Fibroblast of lung (primary cell): Measurements from ENCODE around the gene DUSP9. TPM values are rescaled to one million over a fixed set of nuclear protein-coding genes. Genes with fewer than 3 reads are reported as not detected.
A peak's percentile ranks its signal among the peaks of the same experiment; 100 is the strongest.

Source experiments
- DNase-seq, 2 donors: peaks; one replicate each; pipeline versions ENCODE4 v3.0.0 to v3.0.0-alpha.2; 2010; ENCODE audit warnings: low read depth in 2 of 2
- H2AFZ ChIP-seq: 2 replicates; pipeline ENCODE4 v1.5.1; 2012; ENCODE audit warnings: low read length, control low read depth, inconsistent platforms
- H3K27ac ChIP-seq: 2 replicates; pipeline ENCODE4 v1.5.1; 2011; ENCODE audit warnings: low read length, control low read depth; ENCODE audit not compliant: insufficient read depth
- H3K27me3 ChIP-seq: 2 replicates; pipeline ENCODE4 v1.5.1; 2011; ENCODE audit warnings: mild to moderate bottlenecking, low read length; ENCODE audit not compliant: control insufficient read depth, insufficient read depth
- H3K36me3 ChIP-seq: 2 replicates; pipeline ENCODE4 v1.5.1; 2011; ENCODE audit warnings: low read length; ENCODE audit not compliant: control insufficient read depth, insufficient read depth
- H3K4me1 ChIP-seq: 2 replicates; pipeline ENCODE4 v1.5.1; 2011; ENCODE audit warnings: low read length; ENCODE audit not compliant: control insufficient read depth, insufficient read depth; ENCODE audit errors: extremely low read depth
- H3K4me2 ChIP-seq: 2 replicates; pipeline ENCODE4 v1.5.1; 2011; ENCODE audit warnings: low read length, control low read depth; ENCODE audit not compliant: insufficient read depth; ENCODE audit errors: extremely low read depth
- H3K4me3 ChIP-seq, 4 experiments: fragments of 200-600 bp in 1 of 4; sonication (generic) in 1 of 4; replicated peaks in 1 of 4; 2 replicates each; pipeline ENCODE4 v1.5.1; 2011 to 2016; ENCODE audit warnings: low read length in 4 of 4, low read depth in 3 of 4, mild to moderate bottlenecking in 3 of 4, control low read depth in 2 of 4, inconsistent platforms in 1 of 4, mixed read lengths in 1 of 4; ENCODE audit not compliant: insufficient read depth in 1 of 4; ENCODE audit errors: control extremely low read depth in 1 of 4
- H3K79me2 ChIP-seq: 2 replicates; pipeline ENCODE4 v1.5.1; 2012; ENCODE audit warnings: mild to moderate bottlenecking, low read length, inconsistent platforms; ENCODE audit not compliant: control insufficient read depth, insufficient read depth
- H3K9ac ChIP-seq: 2 replicates; pipeline ENCODE4 v1.5.1; 2011; ENCODE audit warnings: mild to moderate bottlenecking, low read length, control low read depth; ENCODE audit not compliant: insufficient read depth
- H3K9me3 ChIP-seq: 2 replicates; pipeline ENCODE4 v1.5.1; 2012; ENCODE audit warnings: low read depth, low read length; ENCODE audit not compliant: control insufficient read depth, insufficient read depth
- H4K20me1 ChIP-seq: 2 replicates; pipeline ENCODE4 v1.5.1; 2011; ENCODE audit warnings: low read length; ENCODE audit not compliant: control insufficient read depth, insufficient read depth; ENCODE audit errors: extremely low read depth
- CTCF ChIP-seq, 2 donors: IDR thresholded peaks in 1 of 2; conservative IDR thresholded peaks in 1 of 2; 1 replicate in 1 of 2; 2 replicates in 1 of 2; pipeline ENCODE4 v1.5.1; 2011 to 2012; ENCODE audit warnings: low read length in 2 of 2, control low read depth in 1 of 2, inconsistent platforms in 1 of 2, low read depth in 1 of 2, mild to moderate bottlenecking in 1 of 2
- EZH2 ChIP-seq: IDR thresholded peaks from 2 replicates; pipeline ENCODE4 v1.5.1; 2012; ENCODE audit warnings: low read length, control low read depth, mild to moderate bottlenecking; ENCODE audit errors: missing control alignments
- polyA plus RNA-seq, 2 donors: library from polyadenylated mRNA; depleted of rRNA in 1 of 2; stranded (reverse) in 1 of 2; unstranded in 1 of 2; fragments of >200 nt; gene quantifications; 2 replicates each; pipeline ENCODE4 v1.2.1, GENCODE V29; 2011 to 2012; ENCODE audit warnings: missing spikeins in 1 of 2
- total RNA-seq: library from RNA; depleted of rRNA; stranded (reverse); fragments of >200 nt; gene quantifications from 2 replicates; pipeline ENCODE4 v1.2.1, GENCODE V29; 2014

Gene DUSP9
- total and polyA plus RNA-seq, 2 donors (not counting 1 experiment from before 2014, with no cell fraction given): not detected

- Histone ChIP-seq H3K36me3 (no peaks in the 10 kb centered on the region), H3K9me3 (no peaks in the 10 kb centered on the region), H3K4me3 (no peak overlapping the region), H3K27ac (no peak overlapping the region), H3K79me2 (no peaks in the 10 kb centered on the region), H3K4me2 (no peak overlapping the region), H2AFZ (no peak overlapping the region), H4K20me1 (no peaks in the 10 kb centered on the region), H3K4me1 (no peaks in the 10 kb centered on the region), H3K9ac (no peak overlapping the region), H3K27me3 (no peaks in the 10 kb centered on the region)
- DNase-seq: no peak
- no peak for TF ChIP-seq EZH2
- peak; percentile 49 to 56 for TF ChIP-seq CTCF (conservative IDR thresholded peaks at IDR 0.05 in 1 of 2, IDR thresholded peaks at IDR 0.05 in 1 of 2; ENCODE audit: low read depth in 1 of 2, low read length in 2 of 2)
Observed at GRCh38 chrX:153669174-153669890, 22.3 kb downstream of the DUSP9 start.

- H3K4me3 ChIP-seq: no peak overlapping the region
- no peak overlapping the region for H3K27ac ChIP-seq
- no peak overlapping the region for H2AFZ ChIP-seq
- no peak overlapping the region for H3K9ac ChIP-seq
- H3K9me3 ChIP-seq: no peaks in the 10 kb centered on the region
- no peak for DNase-seq
- no peak overlapping the region for H3K4me2 ChIP-seq
- H3K36me3 ChIP-seq: no peaks in the 10 kb centered on the region
- no peaks in the 10 kb centered on the region for H3K79me2 ChIP-seq
- no peaks in the 10 kb centered on the region for H3K4me1 ChIP-seq
- no peaks in the 10 kb centered on the region for H4K20me1 ChIP-seq
- TF ChIP-seq EZH2 (no peak), CTCF (conservative IDR thresholded peaks at IDR 0.05 in 1 of 2, IDR thresholded peaks at IDR 0.05 in 1 of 2; ENCODE audit: low read depth in 1 of 2, low read length in 2 of 2) (no peak)
- H3K27me3 ChIP-seq: no peaks in the 10 kb centered on the region
Observed at GRCh38 chrX:153669901-153670731, 23.1 kb downstream of the DUSP9 start.

GRCh38 chrX:153670748-153671588 lies 24.0 kb downstream of the DUSP9 start:
- TF ChIP-seq EZH2: no peak
- TF ChIP-seq CTCF (conservative IDR thresholded peaks at IDR 0.05 in 1 of 2, IDR thresholded peaks at IDR 0.05 in 1 of 2; ENCODE audit: low read depth in 1 of 2, low read length in 2 of 2): no peak
- Histone ChIP-seq H3K4me1 (no peaks in the 10 kb centered on the region), H3K36me3 (no peaks in the 10 kb centered on the region), H2AFZ (no peak overlapping the region), H3K4me2 (no peak overlapping the region), H4K20me1 (no peaks in the 10 kb centered on the region), H3K27ac (no peak overlapping the region), H3K79me2 (no peaks in the 10 kb centered on the region), H3K9ac (no peak overlapping the region), H3K4me3 (no peak overlapping the region), H3K27me3 (no peaks in the 10 kb centered on the region), H3K9me3 (no peaks in the 10 kb centered on the region)
- DNase-seq: no peak
